HL-60 (cell line): ENCODE measurements around the gene TMEM44.

Experiments
- DNase-seq, 2 experiments: peaks; one replicate each; pipeline ENCODE4 v3.0.0-alpha.2; 2010 to 2020; ENCODE audit warnings: low read depth in 1 of 2, low spot score in 1 of 2
- H3K27ac ChIP-seq: fragments of 250-450 bp; sonication (Bioruptor Pico); replicated peaks from 2 replicates; pipeline ENCODE4 v1.5.1; 2020; ENCODE audit warnings: mild to moderate bottlenecking, moderate library complexity
- H3K27me3 ChIP-seq: fragments of 250-450 bp; sonication (Bioruptor Pico); 2 replicates; pipeline ENCODE4 v1.5.1; 2021; ENCODE audit warnings: mild to moderate bottlenecking, moderate library complexity; ENCODE audit not compliant: insufficient read depth, poor library complexity, severe bottlenecking
- H3K4me3 ChIP-seq: replicated peaks from 2 replicates; pipeline ENCODE4 v1.5.1; 2011; ENCODE audit warnings: mild to moderate bottlenecking, control low read depth, low read length; ENCODE audit not compliant: insufficient read depth
- CTCF ChIP-seq: IDR thresholded peaks from one replicate; pipeline ENCODE4 v1.5.1; 2011; ENCODE audit warnings: low read length, control low read depth, inconsistent platforms; ENCODE audit not compliant: insufficient read depth
- GABPA ChIP-seq: IDR thresholded peaks from 2 replicates; pipeline ENCODE4 v1.6.1; 2012; ENCODE audit warnings: low read depth
- POLR2AphosphoS5 ChIP-seq: IDR thresholded peaks from 2 replicates; pipeline ENCODE4 v1.6.1; 2012; ENCODE audit warnings: low read depth
- REST ChIP-seq: IDR thresholded peaks from 2 replicates; pipeline ENCODE4 v1.6.1; 2012; ENCODE audit warnings: low read depth; ENCODE audit not compliant: insufficient replicate concordance
- SPI1 ChIP-seq: IDR thresholded peaks from 2 replicates; pipeline ENCODE4 v1.6.1; 2012; ENCODE audit warnings: low read depth, mild to moderate bottlenecking, borderline replicate concordance

The TMEM44 gene

GRCh38 chr3:194571491-194572142, 61.6 kb downstream of the TMEM44 start:
- no peak for DNase-seq
- Histone ChIP-seq H3K27me3 (no peaks in the 10 kb centered on the region), H3K27ac (no peak overlapping the region), H3K4me3 (no peak overlapping the region)
- no peak for TF ChIP-seq GABPA
- no peak for TF ChIP-seq POLR2AphosphoS5
- TF ChIP-seq SPI1: no peak
- TF ChIP-seq CTCF: no peak
- TF ChIP-seq REST: no peak

GRCh38 chr3:194570898-194571297, 62.3 kb downstream of the TMEM44 start:
- TF ChIP-seq REST (no peak), SPI1 (no peak), GABPA (no peak), CTCF (no peak), POLR2AphosphoS5 (no peak)
- DNase-seq: no peak
- H3K27ac ChIP-seq: no peak overlapping the region
- no peak overlapping the region for H3K4me3 ChIP-seq
- H3K27me3 ChIP-seq: no peaks in the 10 kb centered on the region

GRCh38 chr3:194570235-194570634, 63.0 kb downstream of the TMEM44 start:
- no peaks in the 10 kb centered on the region for H3K27me3 ChIP-seq
- H3K4me3 ChIP-seq: no peak overlapping the region
- TF ChIP-seq CTCF (no peak), POLR2AphosphoS5 (no peak), GABPA (no peak), REST (no peak), SPI1 (no peak)
- H3K27ac ChIP-seq: no peak overlapping the region
- DNase-seq: no peak
